Measurements from ENCODE around the gene HNRNPLL. TPM values are rescaled to one million over a fixed set of nuclear protein-coding genes. Genes with fewer than 3 reads are reported as not detected.

The HNRNPLL gene
- total RNA-seq, 1 donor from 2014 or later = 39.2 TPM

- DNase-seq (ENCODE audit: low read depth) = no peak
- TF ChIP-seq CTCF (IDR thresholded peaks at IDR 0.05; ENCODE audit: insufficient read depth, low read length, poor library complexity, severe bottlenecking) = no peak
Observed at GRCh38 chr2:38621018-38621417, 18.3 kb upstream of the HNRNPLL start.

GRCh38 chr2:38620282-38620977 lies 17.7 kb upstream of the HNRNPLL start:
- Histone ChIP-seq H3K36me3 (ENCODE audit: control insufficient read depth, insufficient read depth, low read length) (no peaks in the 10 kb centered on the region), H3K27me3 (ENCODE audit: control insufficient read depth, insufficient read depth, low read length) (peaks cover 16% of the 10 kb centered on the region), H3K4me3 (ENCODE audit: low read depth, low read length) (no peak overlapping the region)
- DNase-seq (ENCODE audit: low read depth) = no peak
- TF ChIP-seq CTCF (IDR thresholded peaks at IDR 0.05; ENCODE audit: insufficient read depth, low read length, poor library complexity, severe bottlenecking) = no peak

More at GRCh38 chr2:38621018-38621417, 18.3 kb upstream of the HNRNPLL start:
- H3K4me3 ChIP-seq (ENCODE audit: low read depth, low read length) = no peak overlapping the region
- peaks cover 16% of the 10 kb centered on the region for H3K27me3 ChIP-seq (ENCODE audit: control insufficient read depth, insufficient read depth, low read length)
- H3K36me3 ChIP-seq (ENCODE audit: control insufficient read depth, insufficient read depth, low read length) = no peaks in the 10 kb centered on the region

- Histone ChIP-seq H3K4me3 (ENCODE audit: low read depth, low read length) (no peak overlapping the region), H3K27me3 (ENCODE audit: control insufficient read depth, insufficient read depth, low read length) (peaks cover 16% of the 10 kb centered on the region), H3K36me3 (ENCODE audit: control insufficient read depth, insufficient read depth, low read length) (no peaks in the 10 kb centered on the region)
- no peak for DNase-seq (ENCODE audit: low read depth)
- TF ChIP-seq CTCF (IDR thresholded peaks at IDR 0.05; ENCODE audit: insufficient read depth, low read length, poor library complexity, severe bottlenecking) = no peak
Observed at GRCh38 chr2:38619458-38620164, 16.9 kb upstream of the HNRNPLL start.

GRCh38 chr2:38617301-38617700 lies 14.6 kb upstream of the HNRNPLL start:
- Histone ChIP-seq H3K27me3 (ENCODE audit: control insufficient read depth, insufficient read depth, low read length) (peaks cover 16% of the 10 kb centered on the region), H3K4me3 (ENCODE audit: low read depth, low read length) (no peak overlapping the region), H3K36me3 (ENCODE audit: control insufficient read depth, insufficient read depth, low read length) (no peaks in the 10 kb centered on the region)
- no peak for DNase-seq (ENCODE audit: low read depth)
- TF ChIP-seq CTCF (IDR thresholded peaks at IDR 0.05; ENCODE audit: insufficient read depth, low read length, poor library complexity, severe bottlenecking) = no peak

- no peak for TF ChIP-seq CTCF (IDR thresholded peaks at IDR 0.05; ENCODE audit: insufficient read depth, low read length, poor library complexity, severe bottlenecking)
- DNase-seq (ENCODE audit: low read depth) = no peak
Observed at GRCh38 chr2:38615237-38615636, 12.5 kb upstream of the HNRNPLL start.

More at GRCh38 chr2:38615237-38615636, 12.5 kb upstream of the HNRNPLL start:
- Histone ChIP-seq H3K27me3 (ENCODE audit: control insufficient read depth, insufficient read depth, low read length) (peaks cover 16% of the 10 kb centered on the region), H3K4me3 (ENCODE audit: low read depth, low read length) (no peak overlapping the region), H3K36me3 (ENCODE audit: control insufficient read depth, insufficient read depth, low read length) (no peaks in the 10 kb centered on the region)

All from kidney epithelial cell (primary cell).